H9 (cell line): ENCODE data around the gene ARHGDIA. TPM values are rescaled to one million over a fixed set of nuclear protein-coding genes. Genes with fewer than 3 reads are reported as not detected.
A peak's percentile ranks its signal among the peaks of the same experiment; 100 is the strongest.

Experiments used
- DNase-seq: peaks from one replicate; pipeline ENCODE4 v3.0.0-alpha.2; 2017
- H2AFZ ChIP-seq: one replicate; pipeline ENCODE4 v1.6.1; 2013; ENCODE audit warnings: mild to moderate bottlenecking, low read length, control low read depth, moderate library complexity
- H2AK5ac ChIP-seq: 2 replicates; pipeline ENCODE4 v1.6.1; 2013; ENCODE audit warnings: low read length, control low read depth, mixed read lengths; ENCODE audit not compliant: insufficient read length
- H2BK120ac ChIP-seq: one replicate; pipeline ENCODE4 v1.6.1; 2013; ENCODE audit warnings: low read depth, mild to moderate bottlenecking, low read length, control low read depth, inconsistent platforms; ENCODE audit not compliant: poor library complexity, severe bottlenecking
- H2BK12ac ChIP-seq: 2 replicates; pipeline ENCODE4 v1.6.1; 2013; ENCODE audit warnings: low read length, control low read depth, mixed read lengths, low read depth; ENCODE audit not compliant: insufficient read length
- H2BK15ac ChIP-seq: 2 replicates; pipeline ENCODE4 v1.6.1; 2013; ENCODE audit warnings: low read depth, low read length, control low read depth
- H2BK20ac ChIP-seq: one replicate; pipeline ENCODE4 v1.6.1; 2013; ENCODE audit warnings: low read depth, mild to moderate bottlenecking, low read length, control low read depth, inconsistent platforms; ENCODE audit not compliant: poor library complexity, severe bottlenecking
- H2BK5ac ChIP-seq: 2 replicates; pipeline ENCODE4 v1.6.1; 2013; ENCODE audit warnings: low read length, control low read depth, mixed read lengths; ENCODE audit not compliant: insufficient read length
- H3K14ac ChIP-seq: 2 replicates; pipeline ENCODE4 v1.6.1; 2013; ENCODE audit warnings: low read length, control low read depth; ENCODE audit not compliant: insufficient read depth
- H3K18ac ChIP-seq: 2 replicates; pipeline ENCODE4 v1.6.1; 2013; ENCODE audit warnings: low read depth, mild to moderate bottlenecking, mixed read lengths, low read length, control low read depth; ENCODE audit not compliant: insufficient read length
- H3K23ac ChIP-seq: 2 replicates; pipeline ENCODE4 v1.6.1; 2013; ENCODE audit warnings: low read length, control low read depth, mixed read lengths, low read depth; ENCODE audit not compliant: insufficient read length
- H3K23me2 ChIP-seq: 2 replicates; pipeline ENCODE4 v1.6.1; 2013; ENCODE audit warnings: low read depth, mild to moderate bottlenecking, mixed read lengths, low read length, control low read depth; ENCODE audit not compliant: insufficient read length, poor library complexity, severe bottlenecking
- H3K27ac ChIP-seq: 2 replicates; pipeline ENCODE4 v1.5.1; 2013; ENCODE audit warnings: low read length, control low read depth, mixed read lengths, low read depth; ENCODE audit not compliant: insufficient read length
- H3K27me3 ChIP-seq: 2 replicates; pipeline ENCODE4 v1.6.1; 2013; ENCODE audit warnings: low read length, control low read depth, inconsistent platforms; ENCODE audit not compliant: insufficient read depth
- H3K4ac ChIP-seq: 2 replicates; pipeline ENCODE4 v1.6.1; 2013; ENCODE audit warnings: low read depth, mild to moderate bottlenecking, control low read depth, inconsistent platforms, low read length, moderate library complexity
- H3K4me1 ChIP-seq: 2 replicates; pipeline ENCODE4 v1.6.1; 2013; ENCODE audit warnings: low read length, control low read depth, inconsistent platforms; ENCODE audit not compliant: insufficient read depth
- H3K4me2 ChIP-seq: 2 replicates; pipeline ENCODE4 v1.6.1; 2013; ENCODE audit warnings: low read length, control low read depth, mixed read lengths; ENCODE audit not compliant: insufficient read length, insufficient read depth
- H3K56ac ChIP-seq: 2 replicates; pipeline ENCODE4 v1.6.1; 2013; ENCODE audit warnings: low read depth, mild to moderate bottlenecking, mixed read lengths, low read length, control low read depth; ENCODE audit not compliant: insufficient read length
- H3K79me1 ChIP-seq: 2 replicates; pipeline ENCODE4 v1.6.1; 2013; ENCODE audit warnings: low read depth, mild to moderate bottlenecking, moderate library complexity, low read length, control low read depth, inconsistent platforms; ENCODE audit not compliant: insufficient read depth, poor library complexity, severe bottlenecking
- H3K79me2 ChIP-seq: 2 replicates; pipeline ENCODE4 v1.6.1; 2013; ENCODE audit warnings: low read length, control low read depth, inconsistent platforms; ENCODE audit not compliant: insufficient read depth
- H3K9ac ChIP-seq: 2 replicates; pipeline ENCODE4 v1.6.1; 2013; ENCODE audit warnings: low read length, control low read depth, mixed read lengths; ENCODE audit not compliant: insufficient read length; ENCODE audit errors: extremely low read depth
- H3K9me3 ChIP-seq: one replicate; pipeline ENCODE4 v1.6.1; 2013; ENCODE audit warnings: low read depth, low read length, inconsistent platforms; ENCODE audit not compliant: control insufficient read depth
- H3T11ph ChIP-seq: one replicate; pipeline ENCODE4 v1.6.1; 2013; ENCODE audit warnings: mild to moderate bottlenecking, low read length, control low read depth, inconsistent platforms
- H4K20me1 ChIP-seq: one replicate; pipeline ENCODE4 v1.6.1; 2013; ENCODE audit not compliant: control insufficient read depth, insufficient read length, insufficient read depth
- H4K5ac ChIP-seq: 2 replicates; pipeline ENCODE4 v1.6.1; 2013; ENCODE audit warnings: low read depth, mild to moderate bottlenecking, mixed read lengths, low read length, control low read depth; ENCODE audit not compliant: insufficient read length
- H4K8ac ChIP-seq: replicated peaks from 2 replicates; pipeline ENCODE4 v1.6.1; 2013; ENCODE audit warnings: low read length, control low read depth, mixed read lengths, low read depth; ENCODE audit not compliant: insufficient read length
- H4K91ac ChIP-seq: 2 replicates; pipeline ENCODE4 v1.6.1; 2013; ENCODE audit warnings: low read depth, mild to moderate bottlenecking, moderate library complexity, mixed read lengths, low read length, control low read depth; ENCODE audit not compliant: insufficient read length
- H3K27ac Mint-ChIP-seq, 3 experiments: 2 replicates in 2 of 3; 3 replicates in 1 of 3; pipeline ENCODE4 v1.8.0; 2020 to 2021; ENCODE audit warnings: mixed read lengths in 3 of 3, mild to moderate bottlenecking in 1 of 3, moderate library complexity in 1 of 3
- H3K27me3 Mint-ChIP-seq: 2 replicates; pipeline ENCODE4 v1.8.0; 2021; ENCODE audit warnings: low read depth, mild to moderate bottlenecking, moderate library complexity, mixed read lengths
- H3K36me3 Mint-ChIP-seq, 3 experiments: 2 replicates in 2 of 3; 3 replicates in 1 of 3; pipeline ENCODE4 v1.8.0; 2020 to 2021; ENCODE audit warnings: low read depth in 3 of 3, mixed read lengths in 3 of 3; ENCODE audit not compliant: insufficient read depth in 1 of 3
- H3K4me1 Mint-ChIP-seq, 2 experiments: 2 replicates each; pipeline ENCODE4 v1.8.0; 2020; ENCODE audit warnings: mixed read lengths in 2 of 2
- H3K4me3 Mint-ChIP-seq, 2 experiments: 2 replicates in 1 of 2; 3 replicates in 1 of 2; pipeline ENCODE4 v1.8.0; 2020 to 2021; ENCODE audit warnings: mild to moderate bottlenecking in 2 of 2, mixed read lengths in 2 of 2, moderate library complexity in 1 of 2
- H3K9me3 Mint-ChIP-seq, 2 experiments: 2 replicates in 1 of 2; 3 replicates in 1 of 2; pipeline ENCODE4 v1.8.0; 2020; ENCODE audit warnings: mild to moderate bottlenecking in 2 of 2, mixed read lengths in 2 of 2, moderate library complexity in 1 of 2
- WGBS: extraction: QIAGEN DNeasy Blood & Tissue Kit; methylation state at CpG from one replicate; pipeline ENCODE4 v1.1.7; 2013; ENCODE audit warnings: missing lambda C conversion rate, low lambda C conversion rate, mixed read lengths; ENCODE audit not compliant: insufficient read length; ENCODE audit errors: extremely low coverage; 5-methylcytosine and 5-hydroxymethylcytosine counted together
- total RNA-seq: library from RNA; stranded (reverse); gene quantifications from 2 replicates; pipeline ENCODE4 v1.2.1, GENCODE V29; 2021
- TF ChIP-seq, protein P1 (sequence below): fragments of 200-600 bp; sonication (generic); conservative IDR thresholded peaks from 3 replicates; pipeline ENCODE4 v1.8.0; 2021; ENCODE audit warnings: antibody characterized with exemption, mild to moderate bottlenecking

Gene ARHGDIA
- total RNA-seq, 1 experiment from 2014 or later = 247 TPM

- H3K23ac ChIP-seq = no peak overlapping the region
- peaks cover 0 to 12% (median 4%) of the 10 kb centered on the region in 3 experiments; a peak in 4 of 7 replicates for H3K36me3 Mint-ChIP-seq
- H3K4ac ChIP-seq = no peak overlapping the region
- H3K27ac Mint-ChIP-seq = no peak overlapping the region
- no peaks in the 10 kb centered on the region for H3K9me3 Mint-ChIP-seq
- no peaks in the 10 kb centered on the region for H3K9me3 ChIP-seq
- no peak overlapping the region for H2AFZ ChIP-seq
- WGBS = no CpG with 5 or more reads among the region's 15 CpGs
- H3K27me3 Mint-ChIP-seq = peaks cover under 1% of the 10 kb centered on the region
- no peak overlapping the region for H3K4me3 Mint-ChIP-seq
- no peaks in the 10 kb centered on the region for H3K79me1 ChIP-seq
- peaks cover 0 to 2% of the 10 kb centered on the region in 2 experiments; a peak in 2 of 4 replicates for H3K4me1 Mint-ChIP-seq
- H4K20me1 ChIP-seq = no peaks in the 10 kb centered on the region
- H2BK12ac ChIP-seq = no peak overlapping the region
- H3K14ac ChIP-seq = no peak overlapping the region
- TF ChIP-seq, protein P1, sequence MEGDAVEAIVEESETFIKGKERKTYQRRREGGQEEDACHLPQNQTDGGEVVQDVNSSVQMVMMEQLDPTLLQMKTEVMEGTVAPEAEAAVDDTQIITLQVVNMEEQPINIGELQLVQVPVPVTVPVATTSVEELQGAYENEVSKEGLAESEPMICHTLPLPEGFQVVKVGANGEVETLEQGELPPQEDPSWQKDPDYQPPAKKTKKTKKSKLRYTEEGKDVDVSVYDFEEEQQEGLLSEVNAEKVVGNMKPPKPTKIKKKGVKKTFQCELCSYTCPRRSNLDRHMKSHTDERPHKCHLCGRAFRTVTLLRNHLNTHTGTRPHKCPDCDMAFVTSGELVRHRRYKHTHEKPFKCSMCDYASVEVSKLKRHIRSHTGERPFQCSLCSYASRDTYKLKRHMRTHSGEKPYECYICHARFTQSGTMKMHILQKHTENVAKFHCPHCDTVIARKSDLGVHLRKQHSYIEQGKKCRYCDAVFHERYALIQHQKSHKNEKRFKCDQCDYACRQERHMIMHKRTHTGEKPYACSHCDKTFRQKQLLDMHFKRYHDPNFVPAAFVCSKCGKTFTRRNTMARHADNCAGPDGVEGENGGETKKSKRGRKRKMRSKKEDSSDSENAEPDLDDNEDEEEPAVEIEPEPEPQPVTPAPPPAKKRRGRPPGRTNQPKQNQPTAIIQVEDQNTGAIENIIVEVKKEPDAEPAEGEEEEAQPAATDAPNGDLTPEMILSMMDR = peak; percentile 58
- H4K5ac ChIP-seq = no peak overlapping the region
- no peaks in the 10 kb centered on the region; the same call in 1 of the 2 replicates for H3K27me3 ChIP-seq
- no peak overlapping the region for H3K56ac ChIP-seq
- peak; percentile 77 for DNase-seq
- H2BK15ac ChIP-seq = no peak overlapping the region
- no peak overlapping the region for H3K18ac ChIP-seq
- no peak overlapping the region for H2AK5ac ChIP-seq
- H3T11ph ChIP-seq = no peak overlapping the region
- no peak overlapping the region for H2BK120ac ChIP-seq
- no peak overlapping the region for H2BK5ac ChIP-seq
- no peak overlapping the region for H4K8ac ChIP-seq
- no peaks in the 10 kb centered on the region for H3K79me2 ChIP-seq
- no peak overlapping the region for H4K91ac ChIP-seq
- H3K27ac ChIP-seq = no peak overlapping the region
- no peak overlapping the region for H3K4me2 ChIP-seq
- no peaks in the 10 kb centered on the region for H3K4me1 ChIP-seq
- H3K9ac ChIP-seq = no peak overlapping the region
- peaks cover 15% of the 10 kb centered on the region for H3K23me2 ChIP-seq
- H2BK20ac ChIP-seq = no peak overlapping the region
Observed at GRCh38 chr17:81906476-81907218, 35.5 kb upstream of the ARHGDIA start.
